Trophoblast cell (in vitro differentiated cells and primary cell): ENCODE measurements around the gene IL16.

ENCODE experiments used
- DNase-seq, 2 donors: peaks; one replicate each; pipeline ENCODE4 v3.0.0-alpha.2; 2016
- H2AFZ ChIP-seq: 2 replicates; pipeline ENCODE4 v1.6.1; 2013; ENCODE audit warnings: low read length, moderate library complexity, mild to moderate bottlenecking; ENCODE audit not compliant: insufficient read depth, poor library complexity
- H2AK5ac ChIP-seq: 2 replicates; pipeline ENCODE4 v1.6.1; 2013; ENCODE audit warnings: mild to moderate bottlenecking, low read length
- H2BK120ac ChIP-seq: 2 replicates; pipeline ENCODE4 v1.6.1; 2013; ENCODE audit warnings: low read length, mild to moderate bottlenecking, moderate library complexity; ENCODE audit not compliant: insufficient read depth, poor library complexity
- H2BK12ac ChIP-seq: 2 replicates; pipeline ENCODE4 v1.6.1; 2013; ENCODE audit warnings: mild to moderate bottlenecking, low read length, moderate library complexity
- H2BK5ac ChIP-seq: 2 replicates; pipeline ENCODE4 v1.6.1; 2013; ENCODE audit warnings: low read length, low read depth, moderate library complexity, mild to moderate bottlenecking; ENCODE audit not compliant: poor library complexity
- H3K14ac ChIP-seq: 2 replicates; pipeline ENCODE4 v1.6.1; 2013; ENCODE audit warnings: mild to moderate bottlenecking, low read length
- H3K18ac ChIP-seq: 2 replicates; pipeline ENCODE4 v1.6.1; 2013; ENCODE audit warnings: mild to moderate bottlenecking, low read length
- H3K23ac ChIP-seq: 2 replicates; pipeline ENCODE4 v1.6.1; 2013; ENCODE audit warnings: low read length
- H3K27ac ChIP-seq: 2 replicates; pipeline ENCODE4 v1.5.1; 2013; ENCODE audit warnings: low read depth, mild to moderate bottlenecking, inconsistent platforms, low read length, moderate library complexity
- H3K27me3 ChIP-seq: 2 replicates; pipeline ENCODE4 v1.6.1; 2013; ENCODE audit warnings: inconsistent platforms, mild to moderate bottlenecking, low read length, moderate library complexity; ENCODE audit not compliant: insufficient read depth
- H3K36me3 ChIP-seq, 2 experiments: 1 replicate in 1 of 2; 2 replicates in 1 of 2; pipeline ENCODE4 v1.6.1; 2013; ENCODE audit warnings: low read length in 2 of 2, mild to moderate bottlenecking in 2 of 2, moderate library complexity in 1 of 2; ENCODE audit not compliant: insufficient read depth in 2 of 2, control insufficient read depth in 1 of 2
- H3K4ac ChIP-seq: 2 replicates; pipeline ENCODE4 v1.6.1; 2013; ENCODE audit warnings: low read depth, mild to moderate bottlenecking, low read length, moderate library complexity
- H3K4me1 ChIP-seq, 2 experiments: 1 replicate in 1 of 2; 2 replicates in 1 of 2; pipeline ENCODE4 v1.6.1; 2013; ENCODE audit warnings: low read length in 2 of 2, mild to moderate bottlenecking in 2 of 2, moderate library complexity in 1 of 2; ENCODE audit not compliant: insufficient read depth in 2 of 2, control insufficient read depth in 1 of 2
- H3K4me2 ChIP-seq: 2 replicates; pipeline ENCODE4 v1.6.1; 2013; ENCODE audit warnings: inconsistent platforms, mild to moderate bottlenecking, low read length, moderate library complexity
- H3K4me3 ChIP-seq: 2 replicates; pipeline ENCODE4 v1.5.1; 2013; ENCODE audit warnings: mild to moderate bottlenecking, low read depth, low read length, inconsistent platforms
- H3K79me1 ChIP-seq: one replicate; pipeline ENCODE4 v1.6.1; 2013; ENCODE audit warnings: low read length
- H3K79me2 ChIP-seq: 2 replicates; pipeline ENCODE4 v1.6.1; 2013; ENCODE audit warnings: low read length, mild to moderate bottlenecking; ENCODE audit not compliant: control insufficient read depth, insufficient read depth, poor library complexity
- H3K9ac ChIP-seq: 2 replicates; pipeline ENCODE4 v1.6.1; 2013; ENCODE audit warnings: mild to moderate bottlenecking, low read length
- H3K9me3 ChIP-seq: 2 replicates; pipeline ENCODE4 v1.6.1; 2013; ENCODE audit warnings: low read depth, mild to moderate bottlenecking, control low read depth, inconsistent platforms, low read length; ENCODE audit not compliant: insufficient read depth
- H4K12ac ChIP-seq: 2 replicates; pipeline ENCODE4 v1.6.1; 2013; ENCODE audit warnings: low read depth, mild to moderate bottlenecking, low read length, moderate library complexity
- H4K8ac ChIP-seq: 2 replicates; pipeline ENCODE4 v1.6.1; 2013; ENCODE audit warnings: low read depth, mild to moderate bottlenecking, low read length, moderate library complexity
- H4K91ac ChIP-seq: one replicate; pipeline ENCODE4 v1.6.1; 2013; ENCODE audit warnings: low read depth, mild to moderate bottlenecking, low read length, moderate library complexity
- WGBS: extraction: QIAGEN DNeasy Blood & Tissue Kit; methylation state at CpG from one replicate; pipeline ENCODE4 v1.1.7; 2013; ENCODE audit warnings: missing lambda C conversion rate; ENCODE audit not compliant: insufficient read length, insufficient coverage; ENCODE audit errors: extremely low coverage; 5-methylcytosine and 5-hydroxymethylcytosine counted together

IL16 gene

GRCh38 chr15:81286621-81287121, 90.0 kb downstream of the IL16 start:
- Histone ChIP-seq H3K4ac (no peak overlapping the region), H3K9ac (no peak overlapping the region), H3K4me1 (peaks cover 4 to 12% of the 10 kb centered on the region in 2 experiments), H3K36me3 (no peaks in the 10 kb centered on the region), H2BK120ac (no peak overlapping the region), H3K79me1 (no peaks in the 10 kb centered on the region), H3K4me3 (no peak overlapping the region), H2BK12ac (no peak overlapping the region), H3K27me3 (no peaks in the 10 kb centered on the region), H3K18ac (no peak overlapping the region), H3K9me3 (peaks cover 2% of the 10 kb centered on the region), H4K91ac (no peak overlapping the region), H3K4me2 (no peak overlapping the region), H3K23ac (no peak overlapping the region), H3K14ac (no peak overlapping the region), H3K79me2 (no peaks in the 10 kb centered on the region), H4K8ac (no peak overlapping the region), H2AK5ac (no peak overlapping the region), H3K27ac (no peak overlapping the region), H2AFZ (no peak overlapping the region), H2BK5ac (no peak overlapping the region), H4K12ac (no peak overlapping the region)
- no peak for DNase-seq
- WGBS, result no CpG with 5 or more reads among the region's 2 CpGs

GRCh38 chr15:81288040-81288439, 91.4 kb downstream of the IL16 start:
- Histone ChIP-seq H3K9me3 (peaks cover 2% of the 10 kb centered on the region), H3K79me1 (no peaks in the 10 kb centered on the region), H3K79me2 (no peaks in the 10 kb centered on the region), H3K27ac (no peak overlapping the region), H2BK120ac (no peak overlapping the region), H3K4ac (no peak overlapping the region), H2BK12ac (no peak overlapping the region), H2AFZ (no peak overlapping the region), H3K4me3 (no peak overlapping the region), H3K4me1 (peaks cover 0 to under 1% of the 10 kb centered on the region in 2 experiments), H3K27me3 (no peaks in the 10 kb centered on the region), H3K36me3 (no peaks in the 10 kb centered on the region), H4K8ac (no peak overlapping the region), H4K12ac (no peak overlapping the region), H2BK5ac (no peak overlapping the region), H2AK5ac (no peak overlapping the region), H3K4me2 (no peak overlapping the region), H4K91ac (no peak overlapping the region), H3K14ac (no peak overlapping the region), H3K23ac (no peak overlapping the region), H3K9ac (no peak overlapping the region), H3K18ac (no peak overlapping the region)
- DNase-seq, result no peak
- WGBS, result no CpG with 5 or more reads among the region's 3 CpGs

- Histone ChIP-seq H2BK120ac (no peak overlapping the region), H3K9ac (no peak overlapping the region), H3K27me3 (no peaks in the 10 kb centered on the region), H4K8ac (no peak overlapping the region), H4K12ac (no peak overlapping the region), H2AFZ (no peak overlapping the region), H2BK5ac (no peak overlapping the region), H3K14ac (no peak overlapping the region), H3K23ac (no peak overlapping the region), H3K4me1 (no peaks in the 10 kb centered on the region), H3K4ac (no peak overlapping the region), H3K18ac (no peak overlapping the region), H3K27ac (no peak overlapping the region), H4K91ac (no peak overlapping the region), H2AK5ac (no peak overlapping the region), H3K4me3 (no peak overlapping the region), H3K79me2 (no peaks in the 10 kb centered on the region), H3K36me3 (no peaks in the 10 kb centered on the region), H3K4me2 (no peak overlapping the region), H2BK12ac (no peak overlapping the region), H3K79me1 (no peaks in the 10 kb centered on the region), H3K9me3 (peaks cover 2% of the 10 kb centered on the region)
- WGBS, result no CpG with 5 or more reads among the region's 8 CpGs
- no peak for DNase-seq
Measured at GRCh38 chr15:81288616-81289015, 91.9 kb downstream of the IL16 start.

DNA sequence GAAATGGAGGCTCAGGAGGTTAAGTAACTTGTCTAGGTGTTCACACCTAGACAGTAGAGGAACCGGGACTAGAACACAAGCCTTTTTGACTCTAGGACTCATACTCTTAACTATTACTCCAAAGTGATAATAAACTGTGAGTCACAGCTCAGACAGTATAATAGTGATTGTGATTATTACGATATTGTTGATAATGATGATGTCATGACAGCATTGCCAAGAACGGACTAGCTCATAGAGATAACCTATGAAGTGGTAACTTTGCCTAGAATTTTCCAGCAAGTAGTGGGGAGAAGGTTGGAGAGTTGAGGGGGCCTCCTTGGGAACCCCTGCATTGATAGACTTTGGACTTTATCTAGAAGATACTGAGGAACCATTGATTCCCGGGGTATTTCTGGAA, 93.2 kb downstream of the IL16 start:
- H3K4me1 ChIP-seq, result no peaks in the 10 kb centered on the region
- H3K14ac ChIP-seq, result no peak overlapping the region
- H2AK5ac ChIP-seq, result no peak overlapping the region
- no peak overlapping the region for H3K23ac ChIP-seq
- no peak for DNase-seq
- no peak overlapping the region for H2BK12ac ChIP-seq
- no peaks in the 10 kb centered on the region for H3K27me3 ChIP-seq
- no peak overlapping the region for H4K12ac ChIP-seq
- no peak overlapping the region for H3K9ac ChIP-seq
- no peak overlapping the region for H3K27ac ChIP-seq
- no peak overlapping the region for H2AFZ ChIP-seq
- no peak overlapping the region for H2BK5ac ChIP-seq
- no peak overlapping the region for H3K4me3 ChIP-seq
- H3K4me2 ChIP-seq, result no peak overlapping the region
- H3K79me2 ChIP-seq, result no peaks in the 10 kb centered on the region
- no peak overlapping the region for H3K4ac ChIP-seq
- H2BK120ac ChIP-seq, result no peak overlapping the region
- no peak overlapping the region for H4K8ac ChIP-seq
- peaks cover 2% of the 10 kb centered on the region for H3K9me3 ChIP-seq
- no peaks in the 10 kb centered on the region for H3K36me3 ChIP-seq
- no peak overlapping the region for H3K18ac ChIP-seq
- H4K91ac ChIP-seq, result no peak overlapping the region
- H3K79me1 ChIP-seq, result no peaks in the 10 kb centered on the region
- no CpG with 5 or more reads among the region's 4 CpGs for WGBS
